Measurements from ENCODE around the gene ZNHIT2.

- TF ChIP-seq SNAPC4 (CRISPR knock-in tag; IDR thresholded peaks at IDR 0.05), result no peak
- no peak for TF ChIP-seq ZNF296 (CRISPR knock-in tag; conservative IDR thresholded peaks at IDR 0.05)
- TF ChIP-seq ZNF354B (CRISPR knock-in tag; IDR thresholded peaks at IDR 0.05), result no peak
These were observed 31.2 kb upstream of the ZNHIT2 start for GRCh38 chr11:65148657-65149056.
